IMR-90 (cell line): ENCODE data around the gene KIF1C. TPM values are rescaled to one million over a fixed set of nuclear protein-coding genes. Genes with fewer than 3 reads are reported as not detected.

Source experiments
- microRNA-seq, 2 experiments: library from miRNA; stranded (forward) in 1 of 2; unstranded in 1 of 2; fragments of 10-50 nt in 1 of 2; fragments of <30 nt in 1 of 2; gene quantifications in 1 of 2; microRNA quantifications in 1 of 2; one replicate each; pipeline versions ENCODE3 to v1.1.0; 2013 to 2020; ENCODE audit not compliant: insufficient read depth in 1 of 2, insufficient read length in 1 of 2, unreplicated experiment in 1 of 2
- polyA plus RNA-seq, 3 experiments: library from polyadenylated mRNA; depleted of rRNA; stranded (reverse); fragments of >200 nt; gene quantifications; 2 replicates each; pipeline ENCODE4 v1.2.3, GENCODE V29; 2012; ENCODE audit warnings: low replicate concordance in 1 of 3
- small RNA-seq, 5 experiments: library from RNA; depleted of rRNA; stranded (forward); fragments of <200 nt; gene quantifications; one replicate each; pipeline ENCODE3, GENCODE V24; 2012
- total RNA-seq: library from RNA; depleted of rRNA; stranded (reverse); fragments of >200 nt; gene quantifications from 2 replicates; pipeline ENCODE4 v1.2.3, GENCODE V29; 2012; rRNA removed

The KIF1C gene
- total and polyA plus RNA-seq, 2 of the 4 experiments (the other 2 are of a cell fraction), result 27.4 to 28.7 TPM

Small RNAs within 50 kb of the gene (microRNA-seq; reads per million reads assigned to microRNA genes)
- 0 reads per million in 2 experiments for gene MIR6864
- gene MIR6865, result 0 to 0.37 reads per million in 2 experiments

Small RNAs within 50 kb of the gene (small RNA-seq; reads per million reads assigned to genes)
- gene MIR6864 (0 reads per million in 5 experiments), gene MIR6865 (0 to 0.46 (median 0) reads per million in 5 experiments)

Other genes with a start within 250 kb of the KIF1C start
- gene TM4SF5, start 226.1 kb upstream of the KIF1C start, total RNA-seq, result not detected in 2 replicates
- not detected in 2 replicates for gene TM4SF5, start 226.1 kb upstream of the KIF1C start, polyA plus RNA-seq (2012; rRNA removed)
- gene VMO1, start 211.6 kb upstream of the KIF1C start, total RNA-seq, result not detected in 2 replicates
- 0.14 TPM in 1 of 2 replicates, not detected in the other for gene VMO1, start 211.6 kb upstream of the KIF1C start, polyA plus RNA-seq (2012; rRNA removed)
- not detected in 2 replicates for gene GLTPD2, start 209.0 kb upstream of the KIF1C start, total RNA-seq
- not detected in 2 replicates for gene GLTPD2, start 209.0 kb upstream of the KIF1C start, polyA plus RNA-seq (2012; rRNA removed)
- 217 and 244 TPM in 2 replicates for gene PSMB6, start 201.8 kb upstream of the KIF1C start, total RNA-seq
- 254 and 291 TPM in 2 replicates for gene PSMB6, start 201.8 kb upstream of the KIF1C start, polyA plus RNA-seq (2012; rRNA removed)
- gene PLD2, start 190.8 kb upstream of the KIF1C start, total RNA-seq, result 9.4 and 12.5 TPM in 2 replicates
- gene PLD2, start 190.8 kb upstream of the KIF1C start, polyA plus RNA-seq (2012; rRNA removed), result 28.0 and 28.8 TPM in 2 replicates
- 12.2 and 12.8 TPM in 2 replicates for gene MINK1, start 164.6 kb upstream of the KIF1C start, total RNA-seq
- gene MINK1, start 164.6 kb upstream of the KIF1C start, polyA plus RNA-seq (2012; rRNA removed), result 40.9 and 41.3 TPM in 2 replicates
- gene C17orf107, start 98.4 kb upstream of the KIF1C start, total RNA-seq, result 0.54 and 0.56 TPM in 2 replicates
- gene C17orf107, start 98.4 kb upstream of the KIF1C start, polyA plus RNA-seq (2012; rRNA removed), result 0.82 and 1.3 TPM in 2 replicates
- gene CHRNE, start 94.9 kb upstream of the KIF1C start, total RNA-seq, result under 0.01 TPM in 2 replicates
- gene CHRNE, start 94.9 kb upstream of the KIF1C start, polyA plus RNA-seq (2012; rRNA removed), result 0.21 and 0.24 TPM in 2 replicates
- gene GP1BA, start 65.7 kb upstream of the KIF1C start, total RNA-seq, result not detected in 2 replicates
- not detected in 2 replicates for gene GP1BA, start 65.7 kb upstream of the KIF1C start, polyA plus RNA-seq (2012; rRNA removed)
- gene SLC25A11, start 57.9 kb upstream of the KIF1C start, total RNA-seq, result 30.8 and 35.0 TPM in 2 replicates
- 62.2 and 68.2 TPM in 2 replicates for gene SLC25A11, start 57.9 kb upstream of the KIF1C start, polyA plus RNA-seq (2012; rRNA removed)
- 13.1 and 13.3 TPM in 2 replicates for gene RNF167, start 57.7 kb upstream of the KIF1C start, total RNA-seq
- gene RNF167, start 57.7 kb upstream of the KIF1C start, polyA plus RNA-seq (2012; rRNA removed), result 79.5 and 83.6 TPM in 2 replicates
- 348 and 432 TPM in 2 replicates for gene PFN1, start 49.4 kb upstream of the KIF1C start, total RNA-seq
- gene PFN1, start 49.4 kb upstream of the KIF1C start, polyA plus RNA-seq (2012; rRNA removed), result 1,671 and 2,152 TPM in 2 replicates
- 1.4 TPM in 2 replicates for gene ENO3, start 46.8 kb upstream of the KIF1C start, total RNA-seq
- 4.2 and 5.1 TPM in 2 replicates for gene ENO3, start 46.8 kb upstream of the KIF1C start, polyA plus RNA-seq (2012; rRNA removed)
- gene SPAG7, start 30.1 kb upstream of the KIF1C start, total RNA-seq, result 50.2 and 52.2 TPM in 2 replicates
- gene SPAG7, start 30.1 kb upstream of the KIF1C start, polyA plus RNA-seq (2012; rRNA removed), result 108 and 115 TPM in 2 replicates
- gene CAMTA2, start 10.3 kb upstream of the KIF1C start, total RNA-seq, result 1.4 TPM in 2 replicates
- gene CAMTA2, start 10.3 kb upstream of the KIF1C start, polyA plus RNA-seq (2012; rRNA removed), result 54.7 and 59.7 TPM in 2 replicates
- under 0.01 and 0.18 TPM in 2 replicates for gene INCA1, start 428 bp upstream of the KIF1C start, total RNA-seq
- gene INCA1, start 428 bp upstream of the KIF1C start, polyA plus RNA-seq (2012; rRNA removed), result 0.51 and 0.92 TPM in 2 replicates
- not detected in 2 replicates for gene SLC52A1, start 37.5 kb downstream of the KIF1C start, total RNA-seq
- gene SLC52A1, start 37.5 kb downstream of the KIF1C start, polyA plus RNA-seq (2012; rRNA removed), result not detected in 2 replicates
- gene ZFP3, start 80.5 kb downstream of the KIF1C start, total RNA-seq, result 0.54 and 0.83 TPM in 2 replicates
- 0.60 and 0.75 TPM in 2 replicates for gene ZFP3, start 80.5 kb downstream of the KIF1C start, polyA plus RNA-seq (2012; rRNA removed)
- gene ZNF232, start 113.9 kb downstream of the KIF1C start, total RNA-seq, result 6.4 and 6.5 TPM in 2 replicates
- gene ZNF232, start 113.9 kb downstream of the KIF1C start, polyA plus RNA-seq (2012; rRNA removed), result 3.2 and 4.0 TPM in 2 replicates
- not detected in 2 replicates for gene USP6, start 118.1 kb downstream of the KIF1C start, total RNA-seq
- 0.01 and 0.02 TPM in 2 replicates for gene USP6, start 118.1 kb downstream of the KIF1C start, polyA plus RNA-seq (2012; rRNA removed)
- 7.2 and 8.1 TPM in 2 replicates for gene ZNF594, start 193.9 kb downstream of the KIF1C start, total RNA-seq
- 2.0 and 2.5 TPM in 2 replicates for gene ZNF594, start 193.9 kb downstream of the KIF1C start, polyA plus RNA-seq (2012; rRNA removed)
- gene SCIMP, start 236.9 kb downstream of the KIF1C start, total RNA-seq, result not detected in 2 replicates
- gene SCIMP, start 236.9 kb downstream of the KIF1C start, polyA plus RNA-seq (2012; rRNA removed), result not detected in 2 replicates